Hepatocyte (in vitro differentiated cells): ENCODE measurements around the gene PROSER2. TPM values are rescaled to one million over a fixed set of nuclear protein-coding genes. Genes with fewer than 3 reads are reported as not detected.

Experiments
- DNase-seq: peaks from one replicate; pipeline ENCODE4 v3.0.0-alpha.2; 2016; ENCODE audit warnings: low spot score
- H2AFZ ChIP-seq: fragments of 200-600 bp; sonication (generic); 2 replicates; pipeline ENCODE4 v1.6.0; 2016; ENCODE audit warnings: antibody characterized with exemption, mild to moderate bottlenecking
- H3K27ac ChIP-seq: fragments of 200-600 bp; sonication (generic); 2 replicates; pipeline ENCODE4 v1.5.1; 2016; ENCODE audit warnings: mild to moderate bottlenecking
- H3K27me3 ChIP-seq: fragments of 200-600 bp; sonication (generic); 2 replicates; pipeline ENCODE4 v1.6.1; 2016
- H3K36me3 ChIP-seq: fragments of 200-600 bp; sonication (generic); replicated peaks from 2 replicates; pipeline ENCODE4 v1.5.1; 2016; ENCODE audit warnings: low read depth; ENCODE audit not compliant: insufficient read depth
- H3K4me1 ChIP-seq: fragments of 200-600 bp; sonication (generic); 2 replicates; pipeline ENCODE4 v1.5.1; 2016; ENCODE audit warnings: mild to moderate bottlenecking, moderate library complexity; ENCODE audit not compliant: insufficient read depth
- H3K4me2 ChIP-seq: fragments of 200-600 bp; sonication (generic); 2 replicates; pipeline ENCODE4 v1.6.0; 2016
- H3K4me3 ChIP-seq: fragments of 200-600 bp; sonication (generic); 2 replicates; pipeline ENCODE4 v1.5.1; 2016; ENCODE audit warnings: mild to moderate bottlenecking
- H3K79me2 ChIP-seq: fragments of 200-600 bp; sonication (generic); 2 replicates; pipeline ENCODE4 v1.6.0; 2017; ENCODE audit warnings: mild to moderate bottlenecking
- H3K9me2 ChIP-seq: fragments of 200-600 bp; sonication (generic); replicated peaks from 2 replicates; pipeline ENCODE4 v1.6.0; 2017; ENCODE audit warnings: mild to moderate bottlenecking; ENCODE audit not compliant: insufficient read depth
- H3K9me3 ChIP-seq: fragments of 200-600 bp; sonication (generic); 2 replicates; pipeline ENCODE4 v1.5.1; 2016; ENCODE audit warnings: low read depth, mild to moderate bottlenecking
- H4K20me1 ChIP-seq: fragments of 200-600 bp; sonication (generic); 2 replicates; pipeline ENCODE4 v1.6.0; 2016; ENCODE audit warnings: mild to moderate bottlenecking; ENCODE audit not compliant: insufficient read depth, poor library complexity, severe bottlenecking
- CTCF ChIP-seq: fragments of 200-600 bp; sonication (generic); IDR thresholded peaks from 2 replicates; pipeline ENCODE4 v1.5.1; 2016; ENCODE audit warnings: antibody characterized with exemption, mild to moderate bottlenecking; ENCODE audit not compliant: poor library complexity
- EZH2 ChIP-seq: fragments of 200-600 bp; sonication (generic); IDR thresholded peaks from 2 replicates; pipeline ENCODE4 v1.6.1; 2016; ENCODE audit warnings: antibody characterized with exemption, mild to moderate bottlenecking, borderline replicate concordance
- EZH2phosphoT487 ChIP-seq: fragments of 200-600 bp; sonication (generic); IDR thresholded peaks from one replicate; pipeline ENCODE4 v1.6.1; 2018; ENCODE audit warnings: antibody characterized with exemption, mild to moderate bottlenecking, low read depth, moderate library complexity; ENCODE audit not compliant: unreplicated experiment, severe bottlenecking
- WGBS: methylation state at CpG from one replicate; pipeline ENCODE4 v1.1.6; 2016; ENCODE audit warnings: low lambda C conversion rate; ENCODE audit errors: missing lambda C conversion rate; 5-methylcytosine and 5-hydroxymethylcytosine counted together
- polyA plus RNA-seq: library from polyadenylated mRNA; unstranded; fragments of >200 nt; fragmentation: Nextera tagmentation; extraction: Ambion mirVana; gene quantifications from 2 replicates; pipeline ENCODE4 v1.2.1, GENCODE V29; 2016
- total RNA-seq: library from RNA; depleted of rRNA; stranded (reverse); fragments of >200 nt; gene quantifications from 2 replicates; pipeline ENCODE4 v1.2.3, GENCODE V29; 2014

The PROSER2 gene, protein sequence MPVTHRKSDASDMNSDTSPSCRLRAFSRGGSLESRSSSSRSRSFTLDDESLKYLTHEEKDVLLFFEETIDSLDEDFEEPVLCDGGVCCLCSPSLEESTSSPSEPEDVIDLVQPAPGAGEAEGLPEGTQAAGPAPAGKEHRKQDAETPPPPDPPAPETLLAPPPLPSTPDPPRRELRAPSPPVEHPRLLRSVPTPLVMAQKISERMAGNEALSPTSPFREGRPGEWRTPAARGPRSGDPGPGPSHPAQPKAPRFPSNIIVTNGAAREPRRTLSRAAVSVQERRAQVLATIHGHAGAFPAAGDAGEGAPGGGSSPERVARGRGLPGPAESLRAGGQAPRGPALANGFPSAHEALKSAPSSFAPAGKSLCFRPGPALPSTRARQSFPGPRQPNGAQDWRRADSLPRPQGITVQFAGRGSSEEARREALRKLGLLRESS
- total RNA-seq (7.2 and 13.3 TPM in 2 replicates), polyA plus RNA-seq (24.3 and 39.9 TPM in 2 replicates)

- H3K36me3 ChIP-seq, result no peaks in the 10 kb centered on the region
- H2AFZ ChIP-seq, result peak within 1 kb of the TSS; percentile 92
- H3K4me3 ChIP-seq, result peak within 1 kb of the TSS; percentile 74
- peaks cover 14% of the 10 kb centered on the region for H3K4me1 ChIP-seq
- peak within 1 kb of the TSS; percentile 92 for H3K4me2 ChIP-seq
- H3K9me2 ChIP-seq, result no peaks in the 10 kb centered on the region
- H3K79me2 ChIP-seq, result peaks cover 50% of the 10 kb centered on the region
- DNase-seq, result peak; percentile 86
- no peaks in the 10 kb centered on the region for H3K9me3 ChIP-seq
- peak; percentile 0 for TF ChIP-seq CTCF
- no peak for TF ChIP-seq EZH2phosphoT487
- H3K27me3 ChIP-seq, result no peaks in the 10 kb centered on the region
- WGBS, result 4% methylated on average over 59 of the region's 114 CpGs
- H4K20me1 ChIP-seq, result no peaks in the 10 kb centered on the region
- H3K27ac ChIP-seq, result peak within 1 kb of the TSS; percentile 79
Measured at GRCh38 chr10:11823122-11823988, at the start of gene PROSER2. Gene PROSER2 (plus strand): TSS chr10:11823356. CDS start chr10:11852078, 28,722 bp downstream.

- H3K4me2 ChIP-seq, result no peak overlapping the region
- 60% methylated on average over 14 of the region's 14 CpGs for WGBS
- no peaks in the 10 kb centered on the region for H3K36me3 ChIP-seq
- TF ChIP-seq CTCF, result no peak
- no peak for TF ChIP-seq EZH2phosphoT487
- TF ChIP-seq EZH2, result no peak
- no peaks in the 10 kb centered on the region for H4K20me1 ChIP-seq
- no peaks in the 10 kb centered on the region for H3K9me2 ChIP-seq
- H3K27me3 ChIP-seq, result no peaks in the 10 kb centered on the region
- H3K79me2 ChIP-seq, result no peaks in the 10 kb centered on the region
- no peaks in the 10 kb centered on the region for H3K4me1 ChIP-seq
- H3K4me3 ChIP-seq, result no peak overlapping the region
- no peak for DNase-seq
- no peak overlapping the region for H3K27ac ChIP-seq
- H2AFZ ChIP-seq, result no peak overlapping the region
- no peaks in the 10 kb centered on the region for H3K9me3 ChIP-seq
Measured at GRCh38 chr10:11773761-11774441, 49.3 kb upstream of the PROSER2 start.

- Histone ChIP-seq H3K4me1 (no peaks in the 10 kb centered on the region), H3K4me2 (no peak overlapping the region), H3K9me2 (no peaks in the 10 kb centered on the region), H3K36me3 (no peaks in the 10 kb centered on the region), H3K27me3 (no peaks in the 10 kb centered on the region), H4K20me1 (no peaks in the 10 kb centered on the region), H3K9me3 (no peaks in the 10 kb centered on the region), H2AFZ (no peak overlapping the region), H3K4me3 (no peak overlapping the region), H3K27ac (peak overlapping the region; percentile 33), H3K79me2 (no peaks in the 10 kb centered on the region)
- DNase-seq, result no peak
- no peak for TF ChIP-seq EZH2
- TF ChIP-seq EZH2phosphoT487, result no peak
- TF ChIP-seq CTCF, result no peak
- WGBS, result 59% methylated on average over 5 of the region's 5 CpGs
Measured at GRCh38 chr10:11775412-11775811, 47.7 kb upstream of the PROSER2 start.
